H1 (cell line): ENCODE results near the gene MICALL1. TPM values are rescaled to one million over a fixed set of nuclear protein-coding genes. Genes with fewer than 3 reads are reported as not detected.

ENCODE experiments used
- CBX8 ChIP-seq: fragments of 300-800, 300-1000 bp; sonication (generic); IDR thresholded peaks from 2 replicates; pipeline ENCODE4 v1.7.1; 2016; ENCODE audit warnings: low read depth, low read length, borderline replicate concordance
- CHD7 ChIP-seq: fragments of 300-600 bp; sonication (generic); IDR thresholded peaks from 2 replicates; pipeline ENCODE4 v1.7.1; 2012; ENCODE audit warnings: low read length, moderate library complexity, mild to moderate bottlenecking, inconsistent platforms; ENCODE audit not compliant: insufficient replicate concordance
- EZH2 ChIP-seq: fragments of 200-600 bp; sonication (generic); IDR thresholded peaks from 2 replicates; pipeline ENCODE4 v1.7.1; 2012; ENCODE audit warnings: low read depth, mild to moderate bottlenecking, moderate library complexity, low read length, inconsistent platforms; ENCODE audit not compliant: severe bottlenecking
- FOSL1 ChIP-seq: IDR thresholded peaks from 2 replicates; pipeline ENCODE4 v1.6.1; 2011; ENCODE audit warnings: mild to moderate bottlenecking, low read depth, low read length, moderate library complexity; ENCODE audit not compliant: insufficient read depth
- GABPA ChIP-seq: IDR thresholded peaks from 2 replicates; pipeline ENCODE4 v1.6.1; 2011; ENCODE audit warnings: mild to moderate bottlenecking, low read length, moderate library complexity, borderline replicate concordance; ENCODE audit not compliant: insufficient read depth
- MAFK ChIP-seq: IDR thresholded peaks from 2 replicates; pipeline ENCODE4 v1.6.1; 2012; ENCODE audit warnings: low read depth, mild to moderate bottlenecking, improper control_type of control experiment, low read length
- SAP30 ChIP-seq: fragments of 300-600 bp; sonication (generic); IDR thresholded peaks from 2 replicates; pipeline ENCODE4 v1.7.1; 2012; ENCODE audit warnings: low read length, moderate library complexity, mild to moderate bottlenecking, inconsistent platforms; ENCODE audit not compliant: insufficient read depth, insufficient replicate concordance
- polyA plus RNA-seq, 7 experiments: library from polyadenylated mRNA; depleted of rRNA in 3 of 7; stranded (reverse) in 5 of 7; unstranded in 2 of 7; fragments of >200 nt in 5 of 7; fragments of 200-250 nt in 2 of 7; gene quantifications; 1 replicate in 5 of 7; 2 replicates in 1 of 7; 4 replicates in 1 of 7; pipeline versions ENCODE4 v1.2.1 to v1.2.3, GENCODE V29; 2011 to 2013; ENCODE audit warnings: missing spikeins in 2 of 7, mixed read lengths in 2 of 7
- total RNA-seq: library from RNA; stranded (reverse); fragmentation: NEBNext Ultra II Directional; extraction: Animal tissue kit (Norgen Biotek cat#: 25700); gene quantifications from 2 replicates; pipeline ENCODE4 v1.2.1, GENCODE V29; 2021

The MICALL1 gene
- total and polyA plus RNA-seq, 2 of the 8 experiments (the other 6 are each of a cell fraction or from before 2014, with no cell fraction given) = 17.7 to 32.1 TPM

GRCh38 chr22:37905534-37906363, at the start of gene MICALL1 (continued):
- TF ChIP-seq SAP30 (no peak), FOSL1 (no peak), GABPA (no peak), EZH2 (no peak), CBX8 (no peak), CHD7 (no peak), MAFK (no peak)
